ENCODE measurements around the gene VWA5B1. TPM values are rescaled to one million over a fixed set of nuclear protein-coding genes. Genes with fewer than 3 reads are reported as not detected.

The VWA5B1 gene
- total and polyA plus RNA-seq, 2 experiments from 2014 or later: 0.16 to 1.0 TPM

DNA sequence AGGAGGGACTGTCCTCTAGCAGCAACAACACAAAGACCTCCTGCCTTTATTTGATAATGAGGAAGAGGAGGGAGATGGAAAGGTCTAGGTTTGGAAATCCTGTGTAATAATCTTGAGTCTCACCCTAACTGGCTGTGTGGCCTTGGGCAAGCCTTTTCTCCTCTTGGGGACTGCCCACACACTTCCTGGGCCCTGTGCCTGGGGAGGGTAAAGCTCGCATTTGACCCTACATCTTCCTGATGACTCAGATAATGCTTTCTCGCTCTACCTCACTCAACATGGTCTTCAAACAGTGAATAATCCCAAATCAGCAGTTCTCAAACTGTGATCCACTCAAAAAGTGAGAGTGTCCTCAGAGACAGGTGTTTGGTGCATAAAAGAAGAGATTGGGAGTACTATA, 81.2 kb downstream of the VWA5B1 start:
- H3K27me3 Mint-ChIP-seq (ENCODE audit: insufficient read depth, low read depth, poor library complexity): peaks cover 40% of the 10 kb centered on the region
- peaks cover 54% of the 10 kb centered on the region for H3K27me3 ChIP-seq (ENCODE audit: insufficient read depth)
- H3K4me1 Mint-ChIP-seq: peaks cover 21% of the 10 kb centered on the region
- no peak overlapping the region for H3K4me3 Mint-ChIP-seq
- DNase-seq (ENCODE audit: low spot score) (no peak), ATAC-seq (no peak)
- no peaks in the 10 kb centered on the region for H3K79me2 ChIP-seq (replicated peaks; ENCODE audit: insufficient read depth)
- no peaks in the 10 kb centered on the region; the same call in 1 of the 2 replicates for H4K20me1 ChIP-seq (replicated peaks; ENCODE audit: insufficient read depth)
- H3K36me3 ChIP-seq (ENCODE audit: insufficient read depth): no peaks in the 10 kb centered on the region
- H3K9me2 ChIP-seq (ENCODE audit: insufficient read depth): no peaks in the 10 kb centered on the region
- H2AFZ ChIP-seq: no peak overlapping the region
- no peak overlapping the region for H3K4me2 ChIP-seq
- no peaks in the 10 kb centered on the region; the same call in 1 of the 2 replicates for H3K4me1 ChIP-seq (ENCODE audit: insufficient read depth)
- TF ChIP-seq POLR2AphosphoS5 (IDR thresholded peaks at IDR 0.05; ENCODE audit: low read depth) (no peak), EZH2 (IDR thresholded peaks at IDR 0.05; ENCODE audit: low read depth, unreplicated experiment) (no peak), ZNF331 (CRISPR knock-in tag; IDR thresholded peaks at IDR 0.05; ENCODE audit: low read depth) (no peak), ZNF114 (CRISPR knock-in tag; IDR thresholded peaks at IDR 0.05) (no peak), STAT1 (IDR thresholded peaks at IDR 0.05; ENCODE audit: unreplicated experiment) (no peak)
- TF ChIP-seq, protein P1, sequence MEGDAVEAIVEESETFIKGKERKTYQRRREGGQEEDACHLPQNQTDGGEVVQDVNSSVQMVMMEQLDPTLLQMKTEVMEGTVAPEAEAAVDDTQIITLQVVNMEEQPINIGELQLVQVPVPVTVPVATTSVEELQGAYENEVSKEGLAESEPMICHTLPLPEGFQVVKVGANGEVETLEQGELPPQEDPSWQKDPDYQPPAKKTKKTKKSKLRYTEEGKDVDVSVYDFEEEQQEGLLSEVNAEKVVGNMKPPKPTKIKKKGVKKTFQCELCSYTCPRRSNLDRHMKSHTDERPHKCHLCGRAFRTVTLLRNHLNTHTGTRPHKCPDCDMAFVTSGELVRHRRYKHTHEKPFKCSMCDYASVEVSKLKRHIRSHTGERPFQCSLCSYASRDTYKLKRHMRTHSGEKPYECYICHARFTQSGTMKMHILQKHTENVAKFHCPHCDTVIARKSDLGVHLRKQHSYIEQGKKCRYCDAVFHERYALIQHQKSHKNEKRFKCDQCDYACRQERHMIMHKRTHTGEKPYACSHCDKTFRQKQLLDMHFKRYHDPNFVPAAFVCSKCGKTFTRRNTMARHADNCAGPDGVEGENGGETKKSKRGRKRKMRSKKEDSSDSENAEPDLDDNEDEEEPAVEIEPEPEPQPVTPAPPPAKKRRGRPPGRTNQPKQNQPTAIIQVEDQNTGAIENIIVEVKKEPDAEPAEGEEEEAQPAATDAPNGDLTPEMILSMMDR (conservative IDR thresholded peaks at IDR 0.05; ENCODE audit: low read depth in 2 of 2): no peak
- TF ChIP-seq, protein P2, sequence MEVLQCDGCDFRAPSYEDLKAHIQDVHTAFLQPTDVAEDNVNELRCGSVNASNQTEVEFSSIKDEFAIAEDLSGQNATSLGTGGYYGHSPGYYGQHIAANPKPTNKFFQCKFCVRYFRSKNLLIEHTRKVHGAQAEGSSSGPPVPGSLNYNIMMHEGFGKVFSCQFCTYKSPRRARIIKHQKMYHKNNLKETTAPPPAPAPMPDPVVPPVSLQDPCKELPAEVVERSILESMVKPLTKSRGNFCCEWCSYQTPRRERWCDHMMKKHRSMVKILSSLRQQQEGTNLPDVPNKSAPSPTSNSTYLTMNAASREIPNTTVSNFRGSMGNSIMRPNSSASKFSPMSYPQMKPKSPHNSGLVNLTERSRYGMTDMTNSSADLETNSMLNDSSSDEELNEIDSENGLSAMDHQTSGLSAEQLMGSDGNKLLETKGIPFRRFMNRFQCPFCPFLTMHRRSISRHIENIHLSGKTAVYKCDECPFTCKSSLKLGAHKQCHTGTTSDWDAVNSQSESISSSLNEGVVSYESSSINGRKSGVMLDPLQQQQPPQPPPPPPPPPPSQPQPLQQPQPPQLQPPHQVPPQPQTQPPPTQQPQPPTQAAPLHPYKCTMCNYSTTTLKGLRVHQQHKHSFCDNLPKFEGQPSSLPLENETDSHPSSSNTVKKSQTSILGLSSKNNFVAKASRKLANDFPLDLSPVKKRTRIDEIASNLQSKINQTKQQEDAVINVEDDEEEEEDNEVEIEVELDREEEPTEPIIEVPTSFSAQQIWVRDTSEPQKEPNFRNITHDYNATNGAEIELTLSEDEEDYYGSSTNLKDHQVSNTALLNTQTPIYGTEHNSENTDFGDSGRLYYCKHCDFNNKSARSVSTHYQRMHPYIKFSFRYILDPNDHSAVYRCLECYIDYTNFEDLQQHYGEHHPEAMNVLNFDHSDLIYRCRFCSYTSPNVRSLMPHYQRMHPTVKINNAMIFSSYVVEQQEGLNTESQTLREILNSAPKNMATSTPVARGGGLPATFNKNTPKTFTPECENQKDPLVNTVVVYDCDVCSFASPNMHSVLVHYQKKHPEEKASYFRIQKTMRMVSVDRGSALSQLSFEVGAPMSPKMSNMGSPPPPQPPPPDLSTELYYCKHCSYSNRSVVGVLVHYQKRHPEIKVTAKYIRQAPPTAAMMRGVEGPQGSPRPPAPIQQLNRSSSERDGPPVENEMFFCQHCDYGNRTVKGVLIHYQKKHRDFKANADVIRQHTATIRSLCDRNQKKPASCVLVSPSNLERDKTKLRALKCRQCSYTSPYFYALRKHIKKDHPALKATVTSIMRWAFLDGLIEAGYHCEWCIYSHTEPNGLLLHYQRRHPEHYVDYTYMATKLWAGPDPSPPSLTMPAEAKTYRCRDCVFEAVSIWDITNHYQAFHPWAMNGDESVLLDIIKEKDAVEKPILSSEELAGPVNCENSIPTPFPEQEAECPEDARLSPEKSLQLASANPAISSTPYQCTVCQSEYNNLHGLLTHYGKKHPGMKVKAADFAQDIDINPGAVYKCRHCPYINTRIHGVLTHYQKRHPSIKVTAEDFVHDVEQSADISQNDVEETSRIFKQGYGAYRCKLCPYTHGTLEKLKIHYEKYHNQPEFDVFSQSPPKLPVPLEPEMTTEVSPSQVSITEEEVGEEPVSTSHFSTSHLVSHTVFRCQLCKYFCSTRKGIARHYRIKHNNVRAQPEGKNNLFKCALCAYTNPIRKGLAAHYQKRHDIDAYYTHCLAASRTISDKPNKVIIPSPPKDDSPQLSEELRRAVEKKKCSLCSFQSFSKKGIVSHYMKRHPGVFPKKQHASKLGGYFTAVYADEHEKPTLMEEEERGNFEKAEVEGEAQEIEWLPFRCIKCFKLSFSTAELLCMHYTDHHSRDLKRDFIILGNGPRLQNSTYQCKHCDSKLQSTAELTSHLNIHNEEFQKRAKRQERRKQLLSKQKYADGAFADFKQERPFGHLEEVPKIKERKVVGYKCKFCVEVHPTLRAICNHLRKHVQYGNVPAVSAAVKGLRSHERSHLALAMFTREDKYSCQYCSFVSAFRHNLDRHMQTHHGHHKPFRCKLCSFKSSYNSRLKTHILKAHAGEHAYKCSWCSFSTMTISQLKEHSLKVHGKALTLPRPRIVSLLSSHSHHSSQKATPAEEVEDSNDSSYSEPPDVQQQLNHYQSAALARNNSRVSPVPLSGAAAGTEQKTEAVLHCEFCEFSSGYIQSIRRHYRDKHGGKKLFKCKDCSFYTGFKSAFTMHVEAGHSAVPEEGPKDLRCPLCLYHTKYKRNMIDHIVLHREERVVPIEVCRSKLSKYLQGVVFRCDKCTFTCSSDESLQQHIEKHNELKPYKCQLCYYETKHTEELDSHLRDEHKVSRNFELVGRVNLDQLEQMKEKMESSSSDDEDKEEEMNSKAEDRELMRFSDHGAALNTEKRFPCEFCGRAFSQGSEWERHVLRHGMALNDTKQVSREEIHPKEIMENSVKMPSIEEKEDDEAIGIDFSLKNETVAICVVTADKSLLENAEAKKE (CRISPR knock-in tag; IDR thresholded peaks at IDR 0.05): no peak
- TF ChIP-seq, protein P3, sequence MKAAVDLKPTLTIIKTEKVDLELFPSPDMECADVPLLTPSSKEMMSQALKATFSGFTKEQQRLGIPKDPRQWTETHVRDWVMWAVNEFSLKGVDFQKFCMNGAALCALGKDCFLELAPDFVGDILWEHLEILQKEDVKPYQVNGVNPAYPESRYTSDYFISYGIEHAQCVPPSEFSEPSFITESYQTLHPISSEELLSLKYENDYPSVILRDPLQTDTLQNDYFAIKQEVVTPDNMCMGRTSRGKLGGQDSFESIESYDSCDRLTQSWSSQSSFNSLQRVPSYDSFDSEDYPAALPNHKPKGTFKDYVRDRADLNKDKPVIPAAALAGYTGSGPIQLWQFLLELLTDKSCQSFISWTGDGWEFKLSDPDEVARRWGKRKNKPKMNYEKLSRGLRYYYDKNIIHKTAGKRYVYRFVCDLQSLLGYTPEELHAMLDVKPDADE (IDR thresholded peaks at IDR 0.05): no peak
- no peak overlapping the region for H3K4me3 ChIP-seq
- no peak overlapping the region for H3K27ac ChIP-seq (ENCODE audit: low read depth)
- no peak overlapping the region for H3K27ac Mint-ChIP-seq
- H3F3A ChIP-seq (replicated peaks; ENCODE audit: low read depth): no peaks in the 10 kb centered on the region
- H3K9me3 Mint-ChIP-seq: no peaks in the 10 kb centered on the region
- H3K36me3 Mint-ChIP-seq (ENCODE audit: low read depth): no peaks in the 10 kb centered on the region; the same call in 2 of the 3 replicates

Data from GM23338 (cell line).